ENCODE results near the gene APOL1.
"Not testable (repeated sequence)": the region's sequence is repeated elsewhere in the genome, so short reads cannot be mapped to it uniquely, and the experiment has no call there.

DNA sequence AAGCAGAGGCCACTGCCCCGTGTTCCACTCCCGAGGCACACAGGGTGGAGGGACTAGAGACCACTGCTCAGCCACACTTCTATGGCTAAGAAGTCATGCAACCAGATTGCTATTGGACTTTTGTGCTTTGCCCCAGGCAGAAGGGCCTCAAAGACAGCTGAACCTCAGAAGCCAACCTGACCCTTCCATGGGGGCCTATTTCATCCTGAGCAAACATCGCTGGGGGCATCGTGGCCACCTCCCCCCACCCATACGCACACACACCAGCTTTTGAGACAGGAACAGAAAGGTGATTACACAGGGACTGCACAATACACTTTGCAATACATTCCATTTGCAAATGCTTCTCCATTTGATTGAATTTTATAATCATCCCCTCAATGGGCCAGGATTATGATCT, 47.4 kb upstream of the APOL1 start:
- TF ChIP-seq, protein P1, sequence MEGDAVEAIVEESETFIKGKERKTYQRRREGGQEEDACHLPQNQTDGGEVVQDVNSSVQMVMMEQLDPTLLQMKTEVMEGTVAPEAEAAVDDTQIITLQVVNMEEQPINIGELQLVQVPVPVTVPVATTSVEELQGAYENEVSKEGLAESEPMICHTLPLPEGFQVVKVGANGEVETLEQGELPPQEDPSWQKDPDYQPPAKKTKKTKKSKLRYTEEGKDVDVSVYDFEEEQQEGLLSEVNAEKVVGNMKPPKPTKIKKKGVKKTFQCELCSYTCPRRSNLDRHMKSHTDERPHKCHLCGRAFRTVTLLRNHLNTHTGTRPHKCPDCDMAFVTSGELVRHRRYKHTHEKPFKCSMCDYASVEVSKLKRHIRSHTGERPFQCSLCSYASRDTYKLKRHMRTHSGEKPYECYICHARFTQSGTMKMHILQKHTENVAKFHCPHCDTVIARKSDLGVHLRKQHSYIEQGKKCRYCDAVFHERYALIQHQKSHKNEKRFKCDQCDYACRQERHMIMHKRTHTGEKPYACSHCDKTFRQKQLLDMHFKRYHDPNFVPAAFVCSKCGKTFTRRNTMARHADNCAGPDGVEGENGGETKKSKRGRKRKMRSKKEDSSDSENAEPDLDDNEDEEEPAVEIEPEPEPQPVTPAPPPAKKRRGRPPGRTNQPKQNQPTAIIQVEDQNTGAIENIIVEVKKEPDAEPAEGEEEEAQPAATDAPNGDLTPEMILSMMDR (IDR thresholded peaks at IDR 0.05 in 8 of 11, conservative IDR thresholded peaks at IDR 0.05 in 3 of 11) = not testable (repeated sequence)
- TF ChIP-seq POLR2A (IDR thresholded peaks at IDR 0.05) = not testable (repeated sequence)
